ENCODE results near the gene DICER1.

DNA sequence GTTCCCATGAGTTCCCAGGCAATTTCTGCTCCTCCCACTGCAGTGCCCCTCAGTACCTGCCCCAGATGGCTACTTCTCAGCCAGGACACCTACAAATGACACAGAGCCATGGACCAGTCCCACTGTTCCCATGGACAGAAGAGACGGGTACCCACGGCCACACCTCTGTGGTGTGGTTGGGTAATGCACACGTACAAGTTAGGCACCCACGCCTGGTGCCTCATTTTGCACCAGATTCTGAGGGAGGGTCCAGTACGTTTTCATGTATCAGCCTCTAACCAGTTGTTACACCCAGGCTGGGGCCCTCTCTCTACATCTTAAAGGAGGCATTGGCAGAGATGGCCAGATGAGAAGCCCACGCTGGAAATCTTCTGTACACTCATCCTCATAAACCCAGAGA, 114.0 kb downstream of the DICER1 start:
- TF ChIP-seq, protein P1, sequence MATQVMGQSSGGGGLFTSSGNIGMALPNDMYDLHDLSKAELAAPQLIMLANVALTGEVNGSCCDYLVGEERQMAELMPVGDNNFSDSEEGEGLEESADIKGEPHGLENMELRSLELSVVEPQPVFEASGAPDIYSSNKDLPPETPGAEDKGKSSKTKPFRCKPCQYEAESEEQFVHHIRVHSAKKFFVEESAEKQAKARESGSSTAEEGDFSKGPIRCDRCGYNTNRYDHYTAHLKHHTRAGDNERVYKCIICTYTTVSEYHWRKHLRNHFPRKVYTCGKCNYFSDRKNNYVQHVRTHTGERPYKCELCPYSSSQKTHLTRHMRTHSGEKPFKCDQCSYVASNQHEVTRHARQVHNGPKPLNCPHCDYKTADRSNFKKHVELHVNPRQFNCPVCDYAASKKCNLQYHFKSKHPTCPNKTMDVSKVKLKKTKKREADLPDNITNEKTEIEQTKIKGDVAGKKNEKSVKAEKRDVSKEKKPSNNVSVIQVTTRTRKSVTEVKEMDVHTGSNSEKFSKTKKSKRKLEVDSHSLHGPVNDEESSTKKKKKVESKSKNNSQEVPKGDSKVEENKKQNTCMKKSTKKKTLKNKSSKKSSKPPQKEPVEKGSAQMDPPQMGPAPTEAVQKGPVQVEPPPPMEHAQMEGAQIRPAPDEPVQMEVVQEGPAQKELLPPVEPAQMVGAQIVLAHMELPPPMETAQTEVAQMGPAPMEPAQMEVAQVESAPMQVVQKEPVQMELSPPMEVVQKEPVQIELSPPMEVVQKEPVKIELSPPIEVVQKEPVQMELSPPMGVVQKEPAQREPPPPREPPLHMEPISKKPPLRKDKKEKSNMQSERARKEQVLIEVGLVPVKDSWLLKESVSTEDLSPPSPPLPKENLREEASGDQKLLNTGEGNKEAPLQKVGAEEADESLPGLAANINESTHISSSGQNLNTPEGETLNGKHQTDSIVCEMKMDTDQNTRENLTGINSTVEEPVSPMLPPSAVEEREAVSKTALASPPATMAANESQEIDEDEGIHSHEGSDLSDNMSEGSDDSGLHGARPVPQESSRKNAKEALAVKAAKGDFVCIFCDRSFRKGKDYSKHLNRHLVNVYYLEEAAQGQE (IDR thresholded peaks at IDR 0.05): no peak
- no peak for TF ChIP-seq POLR2A (IDR thresholded peaks at IDR 0.05; ENCODE audit: low read length)
- no peak for TF ChIP-seq PBX3 (IDR thresholded peaks at IDR 0.05)
- TF ChIP-seq CTCF (IDR thresholded peaks at IDR 0.05): no peak
- TF ChIP-seq EP300 (IDR thresholded peaks at IDR 0.05): no peak

Measured in A549 (cell line).